ENCODE results near the gene FAM13B. TPM values are rescaled to one million over a fixed set of nuclear protein-coding genes. Genes with fewer than 3 reads are reported as not detected.

The FAM13B gene
- total and polyA plus RNA-seq, 10 of the 15 experiments (the other 5 are each of a cell fraction or from before 2014, with no cell fraction given): 3.6 to 30.0 (median 20.3) TPM

GRCh38 chr5:138032572-138033385, at the start of gene FAM13B (continued):
- TF ChIP-seq IKZF1 (conservative IDR thresholded peaks at IDR 0.05) (peak; percentile 71), FOS (IDR thresholded peaks at IDR 0.05; ENCODE audit: borderline replicate concordance, extremely low read depth, insufficient read length) (no peak), EZH2 (IDR thresholded peaks at IDR 0.05; ENCODE audit: borderline replicate concordance, control insufficient read depth, low read depth, low read length) (no peak), MTA3 (IDR thresholded peaks at IDR 0.05; ENCODE audit: borderline replicate concordance, low read length) (no peak), CHD4 (IDR thresholded peaks at IDR 0.05) (no peak), ASH2L (IDR thresholded peaks at IDR 0.05; ENCODE audit: borderline replicate concordance, low read depth) (no peak; the same call in 1 of the 2 replicates), PBX3 (IDR thresholded peaks at IDR 0.05; ENCODE audit: insufficient replicate concordance, low read depth, low read length) (no peak), PAX8 (IDR thresholded peaks at IDR 0.05) (no peak), SREBF1 (IDR thresholded peaks at IDR 0.05; ENCODE audit: low read length) (no peak), MAX (IDR thresholded peaks at IDR 0.05; ENCODE audit: low read depth, low read length) (no peak), USF2 (IDR thresholded peaks at IDR 0.05; ENCODE audit: borderline replicate concordance, low read depth, low read length) (no peak), PML (IDR thresholded peaks at IDR 0.05; ENCODE audit: low read length) (peak; percentile 64; the same call in 1 of the 2 replicates), SMARCA5 (IDR thresholded peaks at IDR 0.05) (peak; percentile 60; the same call in 1 of the 2 replicates), CEBPZ (IDR thresholded peaks at IDR 0.05; ENCODE audit: low read depth, low read length) (no peak), SUPT20H (IDR thresholded peaks at IDR 0.05; ENCODE audit: borderline replicate concordance, control insufficient read depth, low read depth, low read length) (no peak), SKIL (IDR thresholded peaks at IDR 0.05; ENCODE audit: low read depth, poor library complexity, severe bottlenecking) (peak; percentile 25), BCL3 (IDR thresholded peaks at IDR 0.05; ENCODE audit: borderline replicate concordance, insufficient read depth, low read depth, low read length, poor library complexity, severe bottlenecking) (no peak)

Data from GM12878 (cell line).